MM.1S (cell line): ENCODE data around the gene TROAP.
"Not testable (repeated sequence)": the region's sequence is repeated elsewhere in the genome, so short reads cannot be mapped to it uniquely, and the experiment has no call there.

Experiments
- DNase-seq: peaks from one replicate; pipeline ENCODE4 v3.0.0-alpha.2; 2015
- H2AFZ ChIP-seq: fragments of 300-600 bp; sonication (generic); 2 replicates; pipeline ENCODE4 v1.6.0; 2016; ENCODE audit warnings: antibody characterized with exemption, low read length
- H3F3A ChIP-seq: fragments of 300-600 bp; sonication (generic); 2 replicates; pipeline ENCODE4 v1.6.1; 2016; ENCODE audit warnings: mild to moderate bottlenecking, antibody characterized with exemption, low read length, moderate library complexity, mixed read lengths; ENCODE audit not compliant: insufficient read depth
- H3K27ac ChIP-seq: fragments of 300-600 bp; sonication (generic); 2 replicates; pipeline ENCODE4 v1.5.1; 2016; ENCODE audit warnings: mild to moderate bottlenecking, low read length
- H3K27me3 ChIP-seq: fragments of 300-600 bp; sonication (generic); replicated peaks from 2 replicates; pipeline ENCODE4 v1.6.0; 2016; ENCODE audit warnings: low read length; ENCODE audit not compliant: insufficient read depth
- H3K36me3 ChIP-seq: fragments of 300-600 bp; sonication (generic); replicated peaks from 2 replicates; pipeline ENCODE4 v1.6.1; 2016; ENCODE audit warnings: mild to moderate bottlenecking, low read length, mixed read lengths; ENCODE audit not compliant: insufficient read depth
- H3K4me1 ChIP-seq: fragments of 300-600 bp; sonication (generic); 2 replicates; pipeline ENCODE4 v1.6.1; 2016; ENCODE audit warnings: low read length, mixed read lengths
- H3K4me2 ChIP-seq: fragments of 300-600 bp; sonication (generic); 2 replicates; pipeline ENCODE4 v1.6.0; 2016; ENCODE audit warnings: low read depth, low read length
- H3K4me3 ChIP-seq: fragments of 300-600 bp; sonication (generic); 2 replicates; pipeline ENCODE4 v1.5.1; 2016; ENCODE audit warnings: low read length, mixed read lengths
- H3K79me2 ChIP-seq: fragments of 300-600 bp; sonication (generic); 2 replicates; pipeline ENCODE4 v1.6.1; 2016; ENCODE audit warnings: mixed run types, low read length, mixed read lengths
- H3K9ac ChIP-seq: fragments of 300-600 bp; sonication (generic); 2 replicates; pipeline ENCODE4 v1.6.1; 2016; ENCODE audit warnings: low read length, mixed read lengths
- H3K9me2 ChIP-seq: fragments of 300-600 bp; sonication (generic); replicated peaks from 2 replicates; pipeline ENCODE4 v1.6.1; 2016; ENCODE audit warnings: mild to moderate bottlenecking, low read length, mixed read lengths; ENCODE audit not compliant: insufficient read depth
- H3K9me3 ChIP-seq: fragments of 300-600 bp; sonication (generic); replicated peaks from 2 replicates; pipeline ENCODE4 v1.6.1; 2016; ENCODE audit warnings: mild to moderate bottlenecking, low read length, mixed read lengths; ENCODE audit not compliant: insufficient read depth
- H4K20me1 ChIP-seq: fragments of 300-600 bp; sonication (generic); 2 replicates; pipeline ENCODE4 v1.6.1; 2016; ENCODE audit warnings: mild to moderate bottlenecking, low read length, moderate library complexity, mixed read lengths; ENCODE audit not compliant: insufficient read depth
- CTCF ChIP-seq: fragments of 300-600 bp; sonication (generic); IDR thresholded peaks from 2 replicates; pipeline ENCODE4 v1.5.1; 2016; ENCODE audit warnings: antibody characterized with exemption, low read length, mixed read lengths
- EZH2 ChIP-seq: fragments of 300-600 bp; sonication (generic); optimal IDR thresholded peaks from 2 replicates; pipeline ENCODE3; 2017; ENCODE audit warnings: low read depth, mild to moderate bottlenecking, antibody characterized with exemption, low read length, mixed read lengths
- EZH2phosphoT487 ChIP-seq: fragments of 300-600 bp; sonication (generic); IDR thresholded peaks from 2 replicates; pipeline ENCODE4 v1.6.1; 2018; ENCODE audit warnings: antibody characterized with exemption, low read length

Gene TROAP

GRCh38 chr12:49332441-49332861 lies 9.4 kb downstream of the TROAP start:
- no peak overlapping the region for H3K27ac ChIP-seq
- no peak overlapping the region for H3K9ac ChIP-seq
- no peak for TF ChIP-seq CTCF
- DNase-seq: no peak
- no peak overlapping the region for H3K4me2 ChIP-seq
- no peaks in the 10 kb centered on the region for H3K4me1 ChIP-seq
- peaks cover 16% of the 10 kb centered on the region for H3F3A ChIP-seq
- no peaks in the 10 kb centered on the region for H3K9me2 ChIP-seq
- H3K27me3 ChIP-seq: peaks cover 14% of the 10 kb centered on the region
- H3K4me3 ChIP-seq: no peak overlapping the region
- H3K9me3 ChIP-seq: no peaks in the 10 kb centered on the region
- no peaks in the 10 kb centered on the region for H3K79me2 ChIP-seq
- H3K36me3 ChIP-seq: no peaks in the 10 kb centered on the region
- no peaks in the 10 kb centered on the region for H4K20me1 ChIP-seq
- no peak overlapping the region for H2AFZ ChIP-seq

GRCh38 chr12:49332891-49333371 lies 9.9 kb downstream of the TROAP start:
- Histone ChIP-seq H3K27me3 (peaks cover 19% of the 10 kb centered on the region), H3K4me2 (no peak overlapping the region)
- no peak for DNase-seq

GRCh38 chr12:49333778-49334177 lies 10.7 kb downstream of the TROAP start:
- Histone ChIP-seq H3F3A (peaks cover 16% of the 10 kb centered on the region), H3K27me3 (peaks cover 28% of the 10 kb centered on the region)
- H2AFZ ChIP-seq, H3K27ac ChIP-seq, H4K20me1 ChIP-seq, H3K9me2 ChIP-seq, H3K4me3 ChIP-seq, DNase-seq, H3K9ac ChIP-seq, H3K4me2 ChIP-seq, H3K9me3 ChIP-seq, H3K4me1 ChIP-seq, H3K36me3 ChIP-seq, H3K79me2 ChIP-seq: not testable (repeated sequence)

More at GRCh38 chr12:49332891-49333371, 9.9 kb downstream of the TROAP start:
- no peaks in the 10 kb centered on the region for H4K20me1 ChIP-seq
- no peaks in the 10 kb centered on the region for H3K9me3 ChIP-seq
- H3K4me1 ChIP-seq: no peaks in the 10 kb centered on the region
- TF ChIP-seq CTCF (no peak), EZH2 (no peak), EZH2phosphoT487 (no peak)
- H2AFZ ChIP-seq: no peak overlapping the region
- H3K36me3 ChIP-seq: no peaks in the 10 kb centered on the region
- no peaks in the 10 kb centered on the region for H3K9me2 ChIP-seq
- no peak overlapping the region for H3K27ac ChIP-seq
- H3K9ac ChIP-seq: no peak overlapping the region
- H3K4me3 ChIP-seq: no peak overlapping the region
- H3K79me2 ChIP-seq: no peaks in the 10 kb centered on the region
- H3F3A ChIP-seq: peaks cover 16% of the 10 kb centered on the region

DNA sequence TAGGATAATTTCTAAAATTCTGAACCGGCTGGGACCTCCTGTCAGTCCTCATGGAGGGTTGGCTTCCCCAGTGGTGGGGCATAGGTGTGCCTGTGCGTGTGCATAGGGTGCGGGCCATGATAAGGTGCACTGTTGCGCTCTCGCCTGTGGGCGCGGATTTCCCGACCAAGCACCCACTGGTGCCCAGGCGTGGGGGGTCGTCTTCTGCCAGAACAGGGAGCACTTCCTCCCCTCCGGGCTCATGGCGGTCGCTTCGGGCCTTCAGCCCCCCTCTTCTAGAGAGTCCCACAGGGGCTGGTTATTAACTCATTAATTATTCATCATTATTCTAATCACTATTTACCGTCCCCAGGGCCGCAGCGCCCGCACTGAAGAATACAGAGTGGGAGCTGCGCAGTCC lies 11.2 kb downstream of the TROAP start:
- H3K9ac ChIP-seq: no peak overlapping the region
- no peak overlapping the region for H3K27ac ChIP-seq
- no peaks in the 10 kb centered on the region for H3K9me3 ChIP-seq
- no peaks in the 10 kb centered on the region for H3K4me1 ChIP-seq
- no peaks in the 10 kb centered on the region for H3K36me3 ChIP-seq
- no peak overlapping the region for H3K4me2 ChIP-seq
- H2AFZ ChIP-seq: no peak overlapping the region
- no peak overlapping the region for H3K4me3 ChIP-seq
- peaks cover 29% of the 10 kb centered on the region for H3K27me3 ChIP-seq
- H4K20me1 ChIP-seq: no peaks in the 10 kb centered on the region
- TF ChIP-seq EZH2phosphoT487: no peak
- no peak for TF ChIP-seq EZH2
- TF ChIP-seq CTCF: no peak
- H3K79me2 ChIP-seq: no peaks in the 10 kb centered on the region
- H3F3A ChIP-seq: peaks cover 16% of the 10 kb centered on the region
- no peak for DNase-seq
- no peaks in the 10 kb centered on the region for H3K9me2 ChIP-seq
